HL-60 (cell line): Measurements from ENCODE around the gene IFITM1.

Source experiments
- DNase-seq, 2 experiments: peaks; one replicate each; pipeline ENCODE4 v3.0.0-alpha.2; 2010 to 2020; ENCODE audit warnings: low read depth in 1 of 2, low spot score in 1 of 2
- H3K27ac ChIP-seq: fragments of 250-450 bp; sonication (Bioruptor Pico); replicated peaks from 2 replicates; pipeline ENCODE4 v1.5.1; 2020; ENCODE audit warnings: mild to moderate bottlenecking, moderate library complexity
- H3K27me3 ChIP-seq: fragments of 250-450 bp; sonication (Bioruptor Pico); 2 replicates; pipeline ENCODE4 v1.5.1; 2021; ENCODE audit warnings: mild to moderate bottlenecking, moderate library complexity; ENCODE audit not compliant: insufficient read depth, poor library complexity, severe bottlenecking
- H3K4me3 ChIP-seq: replicated peaks from 2 replicates; pipeline ENCODE4 v1.5.1; 2011; ENCODE audit warnings: mild to moderate bottlenecking, control low read depth, low read length; ENCODE audit not compliant: insufficient read depth
- CTCF ChIP-seq: IDR thresholded peaks from one replicate; pipeline ENCODE4 v1.5.1; 2011; ENCODE audit warnings: low read length, control low read depth, inconsistent platforms; ENCODE audit not compliant: insufficient read depth
- GABPA ChIP-seq: IDR thresholded peaks from 2 replicates; pipeline ENCODE4 v1.6.1; 2012; ENCODE audit warnings: low read depth
- POLR2AphosphoS5 ChIP-seq: IDR thresholded peaks from 2 replicates; pipeline ENCODE4 v1.6.1; 2012; ENCODE audit warnings: low read depth
- SPI1 ChIP-seq: IDR thresholded peaks from 2 replicates; pipeline ENCODE4 v1.6.1; 2012; ENCODE audit warnings: low read depth, mild to moderate bottlenecking, borderline replicate concordance
- TF ChIP-seq, protein P1 (sequence below): IDR thresholded peaks from 2 replicates; pipeline ENCODE4 v1.6.1; 2012; ENCODE audit warnings: low read depth; ENCODE audit not compliant: insufficient replicate concordance

Gene IFITM1

GRCh38 chr11:272195-272930 is 41.5 kb upstream of the IFITM1 start:
- TF ChIP-seq GABPA = no peak
- TF ChIP-seq, protein P1, sequence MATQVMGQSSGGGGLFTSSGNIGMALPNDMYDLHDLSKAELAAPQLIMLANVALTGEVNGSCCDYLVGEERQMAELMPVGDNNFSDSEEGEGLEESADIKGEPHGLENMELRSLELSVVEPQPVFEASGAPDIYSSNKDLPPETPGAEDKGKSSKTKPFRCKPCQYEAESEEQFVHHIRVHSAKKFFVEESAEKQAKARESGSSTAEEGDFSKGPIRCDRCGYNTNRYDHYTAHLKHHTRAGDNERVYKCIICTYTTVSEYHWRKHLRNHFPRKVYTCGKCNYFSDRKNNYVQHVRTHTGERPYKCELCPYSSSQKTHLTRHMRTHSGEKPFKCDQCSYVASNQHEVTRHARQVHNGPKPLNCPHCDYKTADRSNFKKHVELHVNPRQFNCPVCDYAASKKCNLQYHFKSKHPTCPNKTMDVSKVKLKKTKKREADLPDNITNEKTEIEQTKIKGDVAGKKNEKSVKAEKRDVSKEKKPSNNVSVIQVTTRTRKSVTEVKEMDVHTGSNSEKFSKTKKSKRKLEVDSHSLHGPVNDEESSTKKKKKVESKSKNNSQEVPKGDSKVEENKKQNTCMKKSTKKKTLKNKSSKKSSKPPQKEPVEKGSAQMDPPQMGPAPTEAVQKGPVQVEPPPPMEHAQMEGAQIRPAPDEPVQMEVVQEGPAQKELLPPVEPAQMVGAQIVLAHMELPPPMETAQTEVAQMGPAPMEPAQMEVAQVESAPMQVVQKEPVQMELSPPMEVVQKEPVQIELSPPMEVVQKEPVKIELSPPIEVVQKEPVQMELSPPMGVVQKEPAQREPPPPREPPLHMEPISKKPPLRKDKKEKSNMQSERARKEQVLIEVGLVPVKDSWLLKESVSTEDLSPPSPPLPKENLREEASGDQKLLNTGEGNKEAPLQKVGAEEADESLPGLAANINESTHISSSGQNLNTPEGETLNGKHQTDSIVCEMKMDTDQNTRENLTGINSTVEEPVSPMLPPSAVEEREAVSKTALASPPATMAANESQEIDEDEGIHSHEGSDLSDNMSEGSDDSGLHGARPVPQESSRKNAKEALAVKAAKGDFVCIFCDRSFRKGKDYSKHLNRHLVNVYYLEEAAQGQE = no peak
- no peak for TF ChIP-seq SPI1
- no peak for TF ChIP-seq POLR2AphosphoS5
- no peak for TF ChIP-seq CTCF

GRCh38 chr11:272931-273198 is 41.0 kb upstream of the IFITM1 start:
- TF ChIP-seq, protein P1 = no peak
- no peak for TF ChIP-seq CTCF
- TF ChIP-seq POLR2AphosphoS5 = no peak
- no peak for DNase-seq
- Histone ChIP-seq H3K27ac (no peak overlapping the region), H3K27me3 (no peaks in the 10 kb centered on the region), H3K4me3 (no peak overlapping the region)

More at GRCh38 chr11:272195-272930, 41.5 kb upstream of the IFITM1 start:
- no peak for DNase-seq
- H3K27ac ChIP-seq = no peak overlapping the region
- H3K4me3 ChIP-seq = no peak overlapping the region
- no peaks in the 10 kb centered on the region for H3K27me3 ChIP-seq

DNA sequence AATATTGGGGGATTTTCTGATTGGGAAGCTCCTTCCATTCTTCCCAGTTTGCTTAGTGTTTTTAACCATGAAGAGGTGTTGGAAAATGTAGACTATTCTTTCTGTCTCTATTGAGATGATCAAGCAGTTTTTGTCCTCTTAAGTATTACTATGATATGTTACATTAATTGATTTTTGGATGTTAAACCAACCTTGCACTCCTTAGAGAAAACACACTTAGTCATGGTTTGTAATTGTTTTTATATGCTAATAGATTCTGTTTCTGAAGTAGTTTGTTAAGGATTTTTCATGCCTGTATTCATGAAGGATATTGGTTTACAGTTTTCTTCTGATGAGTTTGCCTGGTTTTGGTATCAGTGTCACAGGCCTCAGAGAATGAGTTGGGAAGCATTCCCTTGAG is 37.6 kb upstream of the IFITM1 start:
- Histone ChIP-seq H3K27ac (no peak overlapping the region), H3K4me3 (no peak overlapping the region), H3K27me3 (peaks cover 18% of the 10 kb centered on the region)
- DNase-seq = no peak
- TF ChIP-seq GABPA = no peak
- TF ChIP-seq, protein P1 = no peak
